Natural killer cell (primary cell): ENCODE data around the gene LSM5. TPM values are rescaled to one million over a fixed set of nuclear protein-coding genes. Genes with fewer than 3 reads are reported as not detected.

Experiments
- ATAC-seq, 3 donors: fragments of 150-1000 bp in 2 of 3; fragments of 200-7000 bp in 1 of 3; cut with Tn5 transposase; 1 replicate in 1 of 3; 2 replicates in 2 of 3; pipeline ENCODE4 v1.10.0; 2021; ENCODE audit warnings: mild to moderate bottlenecking in 2 of 3, moderate library complexity in 2 of 3
- DNase-seq, 2 donors: peaks; one replicate each; pipeline versions ENCODE4 v3.0.0 to v3.0.0-alpha.2; 2013 to 2021; ENCODE audit warnings: mixed read lengths in 1 of 2
- H3K27ac ChIP-seq: one replicate; pipeline ENCODE4 v1.5.1; 2013; ENCODE audit warnings: mild to moderate bottlenecking, low read length
- H3K27me3 ChIP-seq: one replicate; pipeline ENCODE4 v1.6.1; 2013; ENCODE audit warnings: low read length; ENCODE audit not compliant: control insufficient read depth, insufficient read depth
- H3K36me3 ChIP-seq: one replicate; pipeline ENCODE4 v1.6.1; 2013; ENCODE audit warnings: low read length; ENCODE audit not compliant: control insufficient read depth, insufficient read depth
- H3K4me1 ChIP-seq: one replicate; pipeline ENCODE4 v1.6.1; 2013; ENCODE audit warnings: low read length; ENCODE audit not compliant: control insufficient read depth, insufficient read depth
- H3K4me3 ChIP-seq: one replicate; pipeline ENCODE4 v1.5.1; 2013; ENCODE audit warnings: low read length
- H3K9me3 ChIP-seq: one replicate; pipeline ENCODE4 v1.6.1; 2013; ENCODE audit warnings: low read length; ENCODE audit not compliant: control insufficient read depth, insufficient read depth
- H3K27ac Mint-ChIP-seq, 2 donors: one replicate each; pipeline ENCODE4 v1.8.0; 2022; ENCODE audit warnings: mild to moderate bottlenecking in 2 of 2, mixed read lengths in 2 of 2, moderate library complexity in 1 of 2
- H3K27me3 Mint-ChIP-seq, 2 donors: one replicate each; pipeline ENCODE4 v1.8.0; 2022; ENCODE audit warnings: low read depth in 2 of 2, mixed read lengths in 2 of 2
- H3K36me3 Mint-ChIP-seq: one replicate; pipeline ENCODE4 v1.8.0; 2022; ENCODE audit warnings: mixed read lengths
- H3K4me1 Mint-ChIP-seq, 2 donors: one replicate each; pipeline ENCODE4 v1.8.0; 2022; ENCODE audit warnings: mixed read lengths in 2 of 2
- H3K4me3 Mint-ChIP-seq: one replicate; pipeline ENCODE4 v1.8.0; 2022; ENCODE audit warnings: mild to moderate bottlenecking, moderate library complexity, mixed read lengths
- H3K9me3 Mint-ChIP-seq, 2 donors: one replicate each; pipeline ENCODE4 v1.8.0; 2022; ENCODE audit warnings: mixed read lengths in 2 of 2
- WGBS: methylation state at CpG from one replicate; pipeline ENCODE4 v1.1.7; 2013; ENCODE audit warnings: missing lambda C conversion rate; ENCODE audit not compliant: insufficient coverage; 5-methylcytosine and 5-hydroxymethylcytosine counted together
- intact Hi-C: fragments of 100-400 bp; cut with micrococcal nuclease; formaldehyde crosslinking; loops from one replicate; pipeline ENCODE4 v1.14.2; 2022
- total RNA-seq, 4 donors: library from RNA; stranded (reverse); fragments of 120-200 nt in 1 of 4; gene quantifications; one replicate each; pipeline versions ENCODE4 v1.2.3 to v1.2.4, GENCODE V29; 2013 to 2022
- TF ChIP-seq, protein P1 (sequence below): fragments of 200-600 bp; IDR thresholded peaks from one replicate; pipeline ENCODE4 v1.8.0; 2022; ENCODE audit warnings: antibody characterized with exemption

The LSM5 gene
- total RNA-seq, 3 donors from 2014 or later (not counting 1 experiment from before 2014, with no cell fraction given) = 16.0 to 21.2 (median 21.1) TPM

DNA sequence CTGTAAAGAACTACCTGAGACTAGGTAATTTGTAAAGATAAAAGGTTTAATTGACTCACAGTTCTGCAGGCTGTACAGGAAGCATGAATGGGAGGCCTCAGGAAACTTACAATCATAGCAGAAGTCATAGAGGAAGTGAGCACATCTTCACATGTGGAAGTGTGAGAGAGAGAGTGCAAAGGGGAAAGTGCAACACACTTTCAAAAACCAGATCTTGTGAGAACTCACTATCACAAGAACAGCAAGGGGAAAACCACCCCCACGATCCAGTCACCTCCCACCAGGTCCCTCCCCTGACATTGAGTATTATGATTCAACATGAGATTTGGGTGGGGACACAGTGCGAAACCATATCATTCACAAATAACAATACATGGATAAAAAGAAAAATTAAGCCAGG lies 29.6 kb upstream of the LSM5 start:
- ATAC-seq = peak in 2 of 3 donors; percentile 53 to 75
- H3K27ac ChIP-seq = no peak overlapping the region
- no peaks in the 10 kb centered on the region for H3K27me3 Mint-ChIP-seq
- H3K4me1 Mint-ChIP-seq = peaks cover 53 to 60% of the 10 kb centered on the region in 2 donors
- no peak overlapping the region for H3K4me3 ChIP-seq
- 67% methylated on average over 2 of the region's 2 CpGs for WGBS
- TF ChIP-seq, protein P1, sequence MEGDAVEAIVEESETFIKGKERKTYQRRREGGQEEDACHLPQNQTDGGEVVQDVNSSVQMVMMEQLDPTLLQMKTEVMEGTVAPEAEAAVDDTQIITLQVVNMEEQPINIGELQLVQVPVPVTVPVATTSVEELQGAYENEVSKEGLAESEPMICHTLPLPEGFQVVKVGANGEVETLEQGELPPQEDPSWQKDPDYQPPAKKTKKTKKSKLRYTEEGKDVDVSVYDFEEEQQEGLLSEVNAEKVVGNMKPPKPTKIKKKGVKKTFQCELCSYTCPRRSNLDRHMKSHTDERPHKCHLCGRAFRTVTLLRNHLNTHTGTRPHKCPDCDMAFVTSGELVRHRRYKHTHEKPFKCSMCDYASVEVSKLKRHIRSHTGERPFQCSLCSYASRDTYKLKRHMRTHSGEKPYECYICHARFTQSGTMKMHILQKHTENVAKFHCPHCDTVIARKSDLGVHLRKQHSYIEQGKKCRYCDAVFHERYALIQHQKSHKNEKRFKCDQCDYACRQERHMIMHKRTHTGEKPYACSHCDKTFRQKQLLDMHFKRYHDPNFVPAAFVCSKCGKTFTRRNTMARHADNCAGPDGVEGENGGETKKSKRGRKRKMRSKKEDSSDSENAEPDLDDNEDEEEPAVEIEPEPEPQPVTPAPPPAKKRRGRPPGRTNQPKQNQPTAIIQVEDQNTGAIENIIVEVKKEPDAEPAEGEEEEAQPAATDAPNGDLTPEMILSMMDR = no peak
- H3K36me3 ChIP-seq = no peaks in the 10 kb centered on the region
- intact Hi-C loops = no loop called here
- H3K9me3 Mint-ChIP-seq = peaks cover 2 to 3% of the 10 kb centered on the region in 2 donors
- no peaks in the 10 kb centered on the region for H3K4me1 ChIP-seq
- no peak overlapping the region for H3K4me3 Mint-ChIP-seq
- peaks cover 14% of the 10 kb centered on the region for H3K9me3 ChIP-seq
- H3K36me3 Mint-ChIP-seq = peaks cover 13% of the 10 kb centered on the region
- peak overlapping the region; percentile 75 to 88 for H3K27ac Mint-ChIP-seq
- no peak for DNase-seq
- H3K27me3 ChIP-seq = no peaks in the 10 kb centered on the region

DNA sequence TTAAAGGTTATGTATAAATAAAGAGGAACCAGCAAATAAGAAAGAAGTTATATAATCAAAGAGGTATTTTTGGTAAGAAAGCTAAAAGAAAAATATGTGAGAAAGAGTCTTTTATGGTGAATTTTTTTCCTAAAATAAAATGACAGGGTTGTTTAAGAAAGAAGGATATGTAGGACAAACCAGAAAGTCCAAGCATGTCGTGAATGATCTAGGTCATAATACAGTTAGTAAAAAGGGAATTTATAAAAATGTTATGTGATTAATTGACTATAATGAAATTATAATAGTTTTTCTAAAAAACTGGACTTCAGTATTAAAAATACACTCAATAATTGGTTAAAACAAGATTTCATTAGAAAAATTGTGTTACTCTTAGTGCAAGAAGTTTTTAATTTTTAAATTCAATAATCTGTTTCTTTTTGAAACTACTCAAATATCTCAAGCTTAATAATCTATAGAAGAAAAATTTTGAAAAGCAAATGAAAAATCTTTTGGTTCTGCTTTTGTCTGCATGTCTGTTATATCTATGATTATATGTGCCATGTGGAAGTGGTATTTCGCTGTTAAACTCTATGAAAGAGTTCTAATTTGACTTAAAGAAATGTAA lies 28.5 kb upstream of the LSM5 start:
- no peak for DNase-seq
- 93% methylated on average over 1 of the region's 2 CpGs for WGBS
- Histone ChIP-seq H3K36me3 (no peaks in the 10 kb centered on the region), H3K4me3 (no peak overlapping the region), H3K27ac (no peak overlapping the region), H3K4me1 (no peaks in the 10 kb centered on the region), H3K9me3 (peaks cover 14% of the 10 kb centered on the region), H3K27me3 (no peaks in the 10 kb centered on the region)
- H3K27ac Mint-ChIP-seq = no peak overlapping the region
- H3K9me3 Mint-ChIP-seq = peaks cover 2 to 3% of the 10 kb centered on the region in 2 donors
- no peak overlapping the region for H3K4me3 Mint-ChIP-seq
- intact Hi-C loops = no loop called here
- TF ChIP-seq, protein P1 = no peak
- no peak for ATAC-seq
- H3K36me3 Mint-ChIP-seq = peaks cover 13% of the 10 kb centered on the region
- no peaks in the 10 kb centered on the region for H3K27me3 Mint-ChIP-seq
- H3K4me1 Mint-ChIP-seq = peaks cover 57 to 65% of the 10 kb centered on the region in 2 donors

DNA sequence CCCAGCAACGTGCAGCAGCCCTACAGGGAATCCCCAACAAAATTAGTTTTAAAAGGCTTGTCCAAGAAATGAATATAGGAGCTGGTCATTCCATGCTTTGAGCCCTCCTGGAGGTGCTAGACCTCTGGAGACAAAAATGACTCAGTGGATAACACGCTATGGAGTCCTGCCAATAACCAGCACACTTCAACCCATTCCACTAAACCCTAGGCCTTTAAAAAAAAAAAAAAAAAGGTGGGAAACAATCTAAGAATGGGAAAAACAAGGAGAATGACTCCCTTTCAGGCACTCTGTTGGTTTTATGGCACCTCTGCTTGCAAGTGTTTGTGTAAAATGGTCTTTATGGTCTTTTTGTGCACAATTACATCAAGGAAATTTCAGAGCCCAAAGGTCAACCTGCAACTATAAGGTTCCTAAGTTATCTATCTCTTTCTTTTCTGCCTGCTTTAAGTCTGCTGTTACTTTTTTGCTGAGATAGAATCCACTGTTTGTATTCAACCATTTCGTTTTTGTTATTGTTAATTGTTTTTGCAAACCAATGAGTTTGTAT lies 26.4 kb upstream of the LSM5 start:
- WGBS = 90% methylated on average over 3 of the region's 3 CpGs
- H3K4me3 Mint-ChIP-seq = no peak overlapping the region
- intact Hi-C loops = no loop called here
- peak overlapping the region; percentile 4 to 62 for H3K27ac Mint-ChIP-seq
- DNase-seq (no peak), ATAC-seq (no peak)
- peaks cover 13% of the 10 kb centered on the region for H3K36me3 Mint-ChIP-seq
- no peaks in the 10 kb centered on the region for H3K36me3 ChIP-seq
- peaks cover 66 to 75% of the 10 kb centered on the region in 2 donors for H3K4me1 Mint-ChIP-seq
- H3K4me1 ChIP-seq = no peaks in the 10 kb centered on the region
- H3K27me3 Mint-ChIP-seq = no peaks in the 10 kb centered on the region
- H3K27me3 ChIP-seq = no peaks in the 10 kb centered on the region
- H3K9me3 ChIP-seq = peaks cover 14% of the 10 kb centered on the region
- no peak overlapping the region for H3K27ac ChIP-seq
- TF ChIP-seq, protein P1 = no peak
- no peak overlapping the region for H3K4me3 ChIP-seq
- peaks cover 2 to 3% of the 10 kb centered on the region in 2 donors for H3K9me3 Mint-ChIP-seq
